Measurements from ENCODE around the gene TMED9. TPM values are rescaled to one million over a fixed set of nuclear protein-coding genes. Genes with fewer than 3 reads are reported as not detected.
"Not testable (repeated sequence)": the region's sequence is repeated elsewhere in the genome, so short reads cannot be mapped to it uniquely, and the experiment has no call there.

TMED9 gene
- total RNA-seq, 2 experiments from 2014 or later = 135 to 144 TPM

GRCh38 chr5:177608243-177609075, 16.5 kb downstream of the TMED9 start:
- Mint-ChIP-seq H3K27ac (no peak overlapping the region), H3K4me1 (ENCODE audit: low read depth) (peaks cover 5% of the 10 kb centered on the region), H3K36me3 (no peaks in the 10 kb centered on the region), H3K27me3 (no peaks in the 10 kb centered on the region), H3K9me3 (no peaks in the 10 kb centered on the region), H3K4me3 (no peak overlapping the region)
- CTCF ChIA-PET = interaction anchor here (1.0 to 1.4 kb wide), 3 partner anchors 10 to 453 kb away, joined by 3 to 6 read pairs (median 3); no protein-coding TSS in a partner anchor
- no peak for DNase-seq
- intact Hi-C loops (cut with micrococcal nuclease) = no loop called here
- POLR2A ChIA-PET = interaction anchor here (1.5 kb wide), 1 partner anchor 9 kb away, joined by 4 read pairs; the partner anchor contains the start of gene B4GALT7

- H3K4me1 Mint-ChIP-seq (ENCODE audit: low read depth) = peaks cover 5% of the 10 kb centered on the region
- H3K36me3 Mint-ChIP-seq = no peaks in the 10 kb centered on the region
- H3K27ac Mint-ChIP-seq = no peak overlapping the region
- H3K4me3 Mint-ChIP-seq = no peak overlapping the region
- intact Hi-C loops (cut with micrococcal nuclease) = no loop called here
- ChIA-PET POLR2A (interaction anchor here (1.5 kb wide), 1 partner anchor 9 kb away, joined by 4 read pairs; the partner anchor contains the start of gene B4GALT7), CTCF (no interaction called here)
- no peaks in the 10 kb centered on the region for H3K9me3 Mint-ChIP-seq
- no peaks in the 10 kb centered on the region for H3K27me3 Mint-ChIP-seq
- DNase-seq = no peak
These were observed 17.4 kb downstream of the TMED9 start for GRCh38 chr5:177609076-177610059.

GRCh38 chr5:177610131-177610769, 18.2 kb downstream of the TMED9 start:
- Mint-ChIP-seq H3K9me3 (no peaks in the 10 kb centered on the region), H3K36me3 (no peaks in the 10 kb centered on the region), H3K27ac (no peak overlapping the region), H3K27me3 (no peaks in the 10 kb centered on the region), H3K4me1 (ENCODE audit: low read depth) (peaks cover 5% of the 10 kb centered on the region), H3K4me3 (no peak overlapping the region)
- ChIA-PET POLR2A (no interaction called here), CTCF (no interaction called here)
- no peak for DNase-seq
- intact Hi-C loops (cut with micrococcal nuclease) = no loop called here

GRCh38 chr5:177610770-177611445, 18.9 kb downstream of the TMED9 start:
- DNase-seq = no peak
- ChIA-PET POLR2A (no interaction called here), CTCF (interaction anchor here (0.8 kb wide), 1 partner anchor 110 kb away, joined by 3 read pairs; no protein-coding TSS in a partner anchor)
- no peak overlapping the region for H3K4me3 Mint-ChIP-seq
- H3K27ac Mint-ChIP-seq = no peak overlapping the region
- intact Hi-C loops (cut with micrococcal nuclease) = no loop called here
- H3K4me1 Mint-ChIP-seq (ENCODE audit: low read depth) = peaks cover 5% of the 10 kb centered on the region
- H3K36me3 Mint-ChIP-seq = no peaks in the 10 kb centered on the region
- no peaks in the 10 kb centered on the region for H3K9me3 Mint-ChIP-seq
- no peaks in the 10 kb centered on the region for H3K27me3 Mint-ChIP-seq

- Mint-ChIP-seq H3K4me3 (no peak overlapping the region), H3K27ac (no peak overlapping the region), H3K9me3 (no peaks in the 10 kb centered on the region), H3K27me3 (no peaks in the 10 kb centered on the region), H3K4me1 (ENCODE audit: low read depth) (peaks cover 5% of the 10 kb centered on the region), H3K36me3 (no peaks in the 10 kb centered on the region)
- ChIA-PET POLR2A (no interaction called here), CTCF (interaction anchor here (0.8 kb wide), 1 partner anchor 110 kb away, joined by 3 read pairs; no protein-coding TSS in a partner anchor)
- no peak for DNase-seq
- intact Hi-C loops (cut with micrococcal nuclease) = no loop called here
These were observed 19.6 kb downstream of the TMED9 start for GRCh38 chr5:177611446-177612214.

- Mint-ChIP-seq H3K27ac (no peak overlapping the region), H3K4me3 (no peak overlapping the region), H3K36me3 (no peaks in the 10 kb centered on the region), H3K27me3 (no peaks in the 10 kb centered on the region), H3K4me1 (ENCODE audit: low read depth) (peaks cover 2% of the 10 kb centered on the region), H3K9me3 (no peaks in the 10 kb centered on the region)
- no peak for DNase-seq
- POLR2A ChIA-PET = no interaction called here
- CTCF ChIA-PET = no interaction called here
- intact Hi-C loops (cut with micrococcal nuclease) = no loop called here
These were observed 20.2 kb downstream of the TMED9 start for GRCh38 chr5:177612215-177612673.

- Mint-ChIP-seq H3K4me1 (ENCODE audit: low read depth) (no peaks in the 10 kb centered on the region), H3K27ac (no peak overlapping the region), H3K27me3 (no peaks in the 10 kb centered on the region), H3K9me3 (no peaks in the 10 kb centered on the region), H3K36me3 (peaks cover 29% of the 10 kb centered on the region), H3K4me3 (no peak overlapping the region)
- intact Hi-C loops (cut with micrococcal nuclease) = no loop called here
- CTCF ChIA-PET = no interaction called here
- no peak for DNase-seq
- POLR2A ChIA-PET = no interaction called here
These were observed 28.6 kb downstream of the TMED9 start for GRCh38 chr5:177620560-177620959.

- CTCF ChIA-PET; DNase-seq; POLR2A ChIA-PET; H3K27ac Mint-ChIP-seq; H3K9me3 Mint-ChIP-seq; intact Hi-C loops (cut with micrococcal nuclease); H3K4me1 Mint-ChIP-seq (ENCODE audit: low read depth); H3K4me3 Mint-ChIP-seq; H3K27me3 Mint-ChIP-seq: not testable (repeated sequence)
- H3K36me3 Mint-ChIP-seq = peaks cover 16% of the 10 kb centered on the region
These were observed 32.2 kb downstream of the TMED9 start for GRCh38 chr5:177624172-177624571.

- H3K4me3 Mint-ChIP-seq; H3K4me1 Mint-ChIP-seq (ENCODE audit: low read depth); DNase-seq; H3K27me3 Mint-ChIP-seq; H3K27ac Mint-ChIP-seq; CTCF ChIA-PET; H3K9me3 Mint-ChIP-seq; intact Hi-C loops (cut with micrococcal nuclease); H3K36me3 Mint-ChIP-seq; POLR2A ChIA-PET: not testable (repeated sequence)
These were observed 38.2 kb downstream of the TMED9 start for GRCh38 chr5:177630186-177630585.

GRCh38 chr5:177634912-177635311, 42.9 kb downstream of the TMED9 start:
- H3K4me3 Mint-ChIP-seq; H3K27ac Mint-ChIP-seq; DNase-seq; intact Hi-C loops (cut with micrococcal nuclease); H3K9me3 Mint-ChIP-seq; POLR2A ChIA-PET; CTCF ChIA-PET; H3K4me1 Mint-ChIP-seq (ENCODE audit: low read depth); H3K27me3 Mint-ChIP-seq; H3K36me3 Mint-ChIP-seq: not testable (repeated sequence)

GRCh38 chr5:177645462-177645861, 53.5 kb downstream of the TMED9 start:
- intact Hi-C loops (cut with micrococcal nuclease); H3K4me3 Mint-ChIP-seq; H3K9me3 Mint-ChIP-seq; POLR2A ChIA-PET; H3K27ac Mint-ChIP-seq; H3K4me1 Mint-ChIP-seq (ENCODE audit: low read depth); DNase-seq; H3K27me3 Mint-ChIP-seq: not testable (repeated sequence)
- CTCF ChIA-PET = interaction anchor here (0.6 kb wide), 1 partner anchor 89 kb away, joined by 3 read pairs; no protein-coding TSS in a partner anchor
- H3K36me3 Mint-ChIP-seq = peaks cover 11% of the 10 kb centered on the region

Data from activated CD4-positive, alpha-beta memory T cell treated with anti-CD3 and anti-CD28 coated beads for 36 hours (primary cell).